GM18951 (cell line): Measurements from ENCODE around the gene SCML2.

ENCODE experiments used
- POLR2A ChIP-seq: IDR thresholded peaks from 4 replicates; pipeline ENCODE4 v1.6.1; 2011; ENCODE audit warnings: mild to moderate bottlenecking; ENCODE audit not compliant: insufficient read length, insufficient read depth; ENCODE audit errors: extremely low read depth
- in situ Hi-C: fragments of 300-500 bp; cut with MboI; formaldehyde crosslinking; loops from one replicate; pipeline ENCODE4 v1.12.0; 2022; ENCODE audit warnings: low sequenced_read_pairs, mixed read lengths, inconsistent platforms; ENCODE audit not compliant: unreplicated experiment

Gene SCML2

DNA sequence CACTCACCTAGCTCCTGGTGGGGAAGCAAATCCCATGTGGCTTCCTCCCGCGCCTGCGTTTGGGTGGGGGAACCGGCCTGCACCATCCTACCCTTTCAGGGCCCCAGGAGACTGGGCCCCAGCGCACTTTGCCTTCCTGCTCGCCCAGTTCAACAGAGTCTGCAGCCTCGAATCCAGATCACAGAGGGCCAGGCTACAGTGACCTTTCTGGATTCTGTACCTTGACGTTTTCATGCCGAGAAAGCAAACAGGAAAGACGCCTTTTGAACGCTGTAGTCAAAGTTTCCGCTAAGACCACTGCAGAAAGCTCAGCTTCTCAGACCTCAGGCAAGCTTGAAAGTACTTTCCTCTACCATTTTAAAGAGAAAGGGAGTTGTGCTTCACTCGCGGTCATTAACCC is 126.4 kb downstream of the SCML2 start:
- no peak for TF ChIP-seq POLR2A
- in situ Hi-C loops: no loop called here

DNA sequence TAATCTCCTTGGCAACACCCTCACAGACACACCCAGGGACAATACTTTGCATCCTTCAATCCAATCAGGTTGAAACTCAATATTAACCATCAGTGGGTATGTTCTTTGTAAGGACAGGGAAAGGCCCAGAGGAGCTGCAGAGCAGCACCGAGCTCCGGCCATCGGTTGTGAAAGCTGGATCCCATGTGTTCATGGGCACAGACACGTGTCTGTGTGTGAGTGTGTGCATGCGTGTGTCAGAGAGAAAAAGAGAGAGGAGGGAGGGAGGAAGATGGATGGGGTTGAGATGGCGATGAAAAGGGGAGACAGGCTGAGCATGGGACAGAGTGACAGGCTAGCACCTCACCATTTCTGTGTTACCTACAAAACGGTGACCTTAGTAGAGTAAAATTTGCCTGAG is 127.0 kb downstream of the SCML2 start:
- in situ Hi-C loops: no loop called here
- no peak for TF ChIP-seq POLR2A

DNA sequence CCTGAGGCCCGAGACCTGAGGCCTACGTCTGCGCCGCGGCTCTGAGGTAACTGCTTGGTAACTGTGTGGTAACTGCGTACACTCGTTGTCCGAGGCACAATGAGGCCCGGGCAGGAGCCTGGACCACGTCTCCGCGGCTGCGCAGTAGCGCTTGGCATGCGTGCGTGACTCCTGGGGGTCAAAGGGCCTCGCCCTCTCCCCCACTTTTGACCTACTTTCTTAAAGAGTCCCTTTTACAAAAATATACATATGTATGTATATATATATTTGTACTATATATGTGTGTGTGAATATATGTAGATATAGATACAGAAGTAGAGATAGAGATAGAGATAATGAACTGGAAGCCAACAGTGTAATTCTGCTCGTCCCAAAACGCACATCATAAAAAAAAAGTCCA is 133.7 kb downstream of the SCML2 start, which contains the start of gene BEND2:
Gene BEND2, minus strand, starts transcription at position 101 of the 400 bp plus-strand sequence. CDS start 136 bp downstream, outside the sequence.
- in situ Hi-C loops: no loop called here
- TF ChIP-seq POLR2A: no peak

DNA sequence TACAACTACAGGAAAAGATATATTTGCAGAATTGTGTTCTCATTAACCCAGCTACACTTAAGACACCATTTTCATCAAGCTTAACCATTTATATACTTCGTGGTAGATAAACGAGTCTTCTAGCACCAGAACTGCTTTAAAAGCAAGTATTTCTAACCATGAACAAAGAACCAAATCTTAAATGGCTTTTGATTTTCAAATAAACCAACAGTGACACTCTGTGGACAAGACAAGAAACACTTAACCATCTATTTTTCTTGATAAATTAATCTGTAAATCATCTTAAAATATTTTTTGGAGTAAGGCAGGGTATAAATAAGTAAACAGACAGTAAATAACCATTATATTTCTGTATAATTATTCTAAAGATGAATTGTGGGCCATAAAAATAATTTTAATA is 144.0 kb downstream of the SCML2 start:
- no peak for TF ChIP-seq POLR2A
- in situ Hi-C loops: no loop called here

GRCh38 chrX:18206657-18207056 is 147.8 kb downstream of the SCML2 start:
- no peak for TF ChIP-seq POLR2A
- in situ Hi-C loops: no loop called here

GRCh38 chrX:18203631-18204030 is 150.9 kb downstream of the SCML2 start:
- TF ChIP-seq POLR2A: no peak
- in situ Hi-C loops: no loop called here

GRCh38 chrX:18194688-18195087 is 159.8 kb downstream of the SCML2 start:
- in situ Hi-C loops: no loop called here
- no peak for TF ChIP-seq POLR2A
